Activated CD8-positive, alpha-beta T cell treated with anti-CD3 and anti-CD28 coated beads, Interleukin-2, amount 10 ng/mL, durations not matched to agents 7 days and 5 days (primary cell): ENCODE measurements around the gene TCERG1L. TPM values are rescaled to one million over a fixed set of nuclear protein-coding genes. Genes with fewer than 3 reads are reported as not detected.

Source experiments
- ATAC-seq: fragments of 150-1000 bp; cut with Tn5 transposase; one replicate; pipeline ENCODE4 v1.10.0; 2021; ENCODE audit warnings: moderate library complexity
- CTCF ChIA-PET: fragments of 350-600 bp; sonication (Branson Sonifier 250); formaldehyde crosslinking; loops from one replicate; lab custom pipeline; 2021; ENCODE audit warnings: antibody characterized with exemption; lab: Charles Lee
- POLR2A ChIA-PET: fragments of 350-600 bp; sonication (Branson Sonifier 250); formaldehyde crosslinking; loops from one replicate; lab custom pipeline; 2021; ENCODE audit warnings: antibody characterized with exemption; lab: Charles Lee
- DNase-seq: peaks from one replicate; pipeline ENCODE4 v3.0.0-alpha.2; 2020
- H3K27ac Mint-ChIP-seq: one replicate; pipeline ENCODE4 v1.8.0; 2021; ENCODE audit warnings: mild to moderate bottlenecking, mixed read lengths
- H3K27me3 Mint-ChIP-seq: one replicate; pipeline ENCODE4 v1.8.0; 2021; ENCODE audit warnings: low read depth, mixed read lengths
- H3K36me3 Mint-ChIP-seq: one replicate; pipeline ENCODE4 v1.8.0; 2021; ENCODE audit warnings: low read depth, mixed read lengths
- H3K4me1 Mint-ChIP-seq: one replicate; pipeline ENCODE4 v1.8.0; 2021; ENCODE audit warnings: low read depth, mixed read lengths
- H3K4me3 Mint-ChIP-seq: one replicate; pipeline ENCODE4 v1.8.0; 2021; ENCODE audit warnings: mild to moderate bottlenecking, mixed read lengths
- H3K9me3 Mint-ChIP-seq: one replicate; pipeline ENCODE4 v1.8.0; 2022; ENCODE audit warnings: mixed read lengths; ENCODE audit not compliant: insufficient read depth
- total RNA-seq, 2 experiments: library from RNA; stranded (reverse); gene quantifications; one replicate each; pipeline ENCODE4 v1.2.3, GENCODE V29; 2021

Gene TCERG1L
- total RNA-seq, 2 experiments from 2014 or later = 0.08 TPM; not detected in 1

DNA sequence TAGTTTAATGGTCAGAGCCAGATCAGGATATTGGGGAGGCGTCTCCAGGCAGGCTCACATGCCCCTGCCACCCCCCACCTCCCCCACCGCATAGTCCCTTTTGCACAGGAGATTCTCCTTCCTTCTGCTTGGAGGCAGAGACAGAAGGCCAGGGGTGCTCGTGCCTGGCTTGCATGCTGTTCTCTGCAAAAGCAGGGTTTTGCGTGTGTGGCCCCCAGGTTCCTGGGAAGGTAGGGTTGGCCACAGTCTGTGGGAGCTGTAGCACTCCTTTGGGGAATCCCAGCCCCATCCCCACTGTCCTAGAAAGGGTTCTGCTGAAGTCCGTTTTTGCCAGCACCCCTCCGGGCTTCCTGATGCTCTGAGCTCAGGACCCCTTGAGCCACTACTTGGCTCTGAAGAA, 1.9 kb upstream of the TCERG1L start:
- no peak overlapping the region for H3K4me3 Mint-ChIP-seq
- ATAC-seq (no peak), DNase-seq (no peak)
- H3K4me1 Mint-ChIP-seq = peaks cover 6% of the 10 kb centered on the region
- peaks cover 30% of the 10 kb centered on the region for H3K27me3 Mint-ChIP-seq
- no peak overlapping the region for H3K27ac Mint-ChIP-seq
- no peaks in the 10 kb centered on the region for H3K36me3 Mint-ChIP-seq
- CTCF ChIA-PET = no interaction called here
- H3K9me3 Mint-ChIP-seq = no peaks in the 10 kb centered on the region
- POLR2A ChIA-PET = no interaction called here

GRCh38 chr10:131312478-131312836, 936 bp upstream of the TCERG1L start:
- POLR2A ChIA-PET = no interaction called here
- Mint-ChIP-seq H3K4me1 (peaks cover 6% of the 10 kb centered on the region), H3K4me3 (no peak overlapping the region), H3K27ac (no peak overlapping the region), H3K9me3 (no peaks in the 10 kb centered on the region), H3K27me3 (peaks cover 33% of the 10 kb centered on the region), H3K36me3 (no peaks in the 10 kb centered on the region)
- DNase-seq (no peak), ATAC-seq (peak; percentile 44)
- CTCF ChIA-PET = no interaction called here

- H3K9me3 Mint-ChIP-seq = no peaks in the 10 kb centered on the region
- ATAC-seq = no peak
- ChIA-PET CTCF (no interaction called here), POLR2A (no interaction called here)
- peaks cover 33% of the 10 kb centered on the region for H3K27me3 Mint-ChIP-seq
- no peak overlapping the region for H3K27ac Mint-ChIP-seq
- no peaks in the 10 kb centered on the region for H3K36me3 Mint-ChIP-seq
- H3K4me1 Mint-ChIP-seq = peaks cover 6% of the 10 kb centered on the region
- DNase-seq = no peak
- H3K4me3 Mint-ChIP-seq = no peak overlapping the region
These were observed 190 bp downstream of the TCERG1L start for GRCh38 chr10:131311402-131311660.

DNA sequence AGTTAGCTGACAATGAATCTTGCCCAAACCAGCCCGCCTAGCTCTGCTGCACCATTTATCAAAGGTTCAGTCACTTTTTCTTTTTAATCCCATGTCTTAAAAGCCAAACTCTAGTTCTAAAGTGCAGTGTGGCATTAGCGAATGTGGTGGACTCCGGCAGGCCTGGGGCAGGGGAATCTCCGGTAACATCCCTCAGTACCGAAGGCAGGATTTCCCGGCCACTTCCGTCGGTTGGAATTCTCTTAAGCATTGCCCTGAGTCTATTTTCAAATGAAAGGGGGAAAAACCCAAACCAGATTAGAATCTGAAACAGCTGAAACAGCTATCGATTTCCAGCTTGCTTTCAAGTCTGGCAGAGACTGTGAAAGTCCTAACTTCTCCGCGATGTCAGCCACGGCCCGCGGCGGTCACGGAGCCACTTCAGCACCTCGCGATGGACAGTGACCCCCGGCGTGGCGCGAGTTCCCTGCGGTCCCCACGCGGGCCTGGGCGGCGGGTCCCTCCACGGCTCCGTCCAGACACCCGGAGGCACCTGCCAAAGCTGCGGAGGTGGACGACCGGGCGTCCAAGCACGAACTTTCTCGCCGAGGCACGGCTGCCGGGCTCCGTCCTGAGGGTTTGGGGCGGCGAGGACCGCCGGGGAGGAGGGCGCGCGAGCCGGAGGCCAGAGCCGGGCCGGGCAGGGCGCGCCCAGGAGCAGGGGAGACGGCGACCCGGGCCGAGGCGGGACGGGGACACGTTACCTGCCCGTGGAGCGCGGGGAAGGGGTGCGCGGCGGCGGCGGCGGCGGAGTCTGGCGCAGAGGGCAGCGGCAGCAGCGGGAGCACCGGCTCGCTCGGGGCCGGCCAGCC, 745 bp downstream of the TCERG1L start:
- Mint-ChIP-seq H3K27me3 (peaks cover 32% of the 10 kb centered on the region), H3K4me3 (peak overlapping the region; percentile 18), H3K27ac (no peak overlapping the region), H3K9me3 (no peaks in the 10 kb centered on the region), H3K36me3 (no peaks in the 10 kb centered on the region), H3K4me1 (peaks cover 6% of the 10 kb centered on the region)
- DNase-seq (no peak), ATAC-seq (no peak)
- POLR2A ChIA-PET = no interaction called here
- CTCF ChIA-PET = no interaction called here

DNA sequence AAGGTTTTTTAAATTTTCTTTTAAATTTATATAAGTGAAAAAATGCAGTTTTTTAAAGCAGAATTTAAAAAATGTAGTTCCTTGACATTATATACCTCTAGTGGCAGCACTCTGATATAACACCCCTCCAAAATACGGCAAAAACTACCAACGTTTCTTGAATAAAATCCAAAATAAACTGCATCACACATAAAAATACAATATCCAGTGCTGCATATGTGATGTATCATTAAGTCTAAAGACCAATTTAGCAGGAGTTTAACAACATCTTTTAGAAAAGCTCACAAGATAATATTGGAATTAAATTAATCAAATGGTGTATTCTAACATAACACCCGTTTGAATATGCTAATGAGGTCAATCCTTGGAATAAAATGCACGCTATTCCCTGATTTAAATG, 1.4 kb downstream of the TCERG1L start:
- POLR2A ChIA-PET = no interaction called here
- H3K27ac Mint-ChIP-seq = no peak overlapping the region
- H3K4me3 Mint-ChIP-seq = peak overlapping the region; percentile 18

GRCh38 chr10:131300508-131300907, 11.0 kb downstream of the TCERG1L start:
- Mint-ChIP-seq H3K27ac (no peak overlapping the region), H3K4me3 (no peak overlapping the region), H3K9me3 (peaks cover 9% of the 10 kb centered on the region), H3K36me3 (no peaks in the 10 kb centered on the region), H3K4me1 (no peaks in the 10 kb centered on the region), H3K27me3 (no peaks in the 10 kb centered on the region)
- ATAC-seq (no peak), DNase-seq (no peak)
- ChIA-PET CTCF (no interaction called here), POLR2A (no interaction called here)

More for the DNA sequence above, 1.4 kb downstream of the TCERG1L start:
- Mint-ChIP-seq H3K4me1 (peaks cover 6% of the 10 kb centered on the region), H3K36me3 (no peaks in the 10 kb centered on the region), H3K27me3 (peaks cover 29% of the 10 kb centered on the region), H3K9me3 (no peaks in the 10 kb centered on the region)
- CTCF ChIA-PET = no interaction called here
- DNase-seq (no peak), ATAC-seq (no peak)

- Mint-ChIP-seq H3K27ac (no peak overlapping the region), H3K27me3 (no peaks in the 10 kb centered on the region)
- no peak for ATAC-seq
These were observed 20.7 kb downstream of the TCERG1L start for GRCh38 chr10:131290781-131291180.

DNA sequence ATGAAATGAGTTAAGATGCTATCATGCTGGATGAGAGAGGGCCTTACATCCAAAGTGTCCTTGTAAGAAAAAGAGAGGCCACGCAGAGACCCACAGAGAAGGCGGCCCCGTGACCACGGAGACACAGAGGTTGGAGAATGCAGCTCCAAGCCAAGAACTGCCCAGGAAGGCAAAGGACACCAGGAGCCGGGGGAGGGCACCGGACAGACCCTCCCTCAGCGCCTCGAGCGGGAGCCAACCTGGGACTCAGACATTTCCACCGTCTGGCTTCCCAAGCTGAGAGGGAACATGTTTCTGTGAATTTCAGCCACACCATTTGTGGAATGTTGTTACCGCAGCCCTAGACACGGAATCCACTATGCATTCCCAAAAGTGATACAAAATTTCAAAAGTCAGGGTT, 22.9 kb downstream of the TCERG1L start:
- no peak for ATAC-seq
- no peaks in the 10 kb centered on the region for H3K9me3 Mint-ChIP-seq
- no peak overlapping the region for H3K4me3 Mint-ChIP-seq
- no peaks in the 10 kb centered on the region for H3K36me3 Mint-ChIP-seq
- ChIA-PET POLR2A (no interaction called here), CTCF (no interaction called here)
- no peaks in the 10 kb centered on the region for H3K4me1 Mint-ChIP-seq
- no peak overlapping the region for H3K27ac Mint-ChIP-seq
- DNase-seq = no peak
- no peaks in the 10 kb centered on the region for H3K27me3 Mint-ChIP-seq

More at GRCh38 chr10:131290781-131291180, 20.7 kb downstream of the TCERG1L start:
- CTCF ChIA-PET = no interaction called here
- H3K36me3 Mint-ChIP-seq = no peaks in the 10 kb centered on the region
- H3K4me1 Mint-ChIP-seq = no peaks in the 10 kb centered on the region
- no peaks in the 10 kb centered on the region for H3K9me3 Mint-ChIP-seq
- no peak overlapping the region for H3K4me3 Mint-ChIP-seq
- POLR2A ChIA-PET = no interaction called here
- no peak for DNase-seq

GRCh38 chr10:131282961-131283360, 28.6 kb downstream of the TCERG1L start:
- no peaks in the 10 kb centered on the region for H3K9me3 Mint-ChIP-seq

GRCh38 chr10:131280101-131280500, 31.4 kb downstream of the TCERG1L start:
- Mint-ChIP-seq H3K4me1 (no peaks in the 10 kb centered on the region), H3K9me3 (no peaks in the 10 kb centered on the region), H3K27me3 (no peaks in the 10 kb centered on the region), H3K4me3 (no peak overlapping the region), H3K27ac (no peak overlapping the region), H3K36me3 (no peaks in the 10 kb centered on the region)
- ChIA-PET CTCF (no interaction called here), POLR2A (no interaction called here)
- no peak for ATAC-seq
- no peak for DNase-seq

More at GRCh38 chr10:131282961-131283360, 28.6 kb downstream of the TCERG1L start:
- POLR2A ChIA-PET = no interaction called here
- no peak overlapping the region for H3K27ac Mint-ChIP-seq
- ATAC-seq (no peak), DNase-seq (no peak)
- CTCF ChIA-PET = no interaction called here
- no peak overlapping the region for H3K4me3 Mint-ChIP-seq
- H3K4me1 Mint-ChIP-seq = no peaks in the 10 kb centered on the region
- H3K27me3 Mint-ChIP-seq = no peaks in the 10 kb centered on the region
- H3K36me3 Mint-ChIP-seq = no peaks in the 10 kb centered on the region

DNA sequence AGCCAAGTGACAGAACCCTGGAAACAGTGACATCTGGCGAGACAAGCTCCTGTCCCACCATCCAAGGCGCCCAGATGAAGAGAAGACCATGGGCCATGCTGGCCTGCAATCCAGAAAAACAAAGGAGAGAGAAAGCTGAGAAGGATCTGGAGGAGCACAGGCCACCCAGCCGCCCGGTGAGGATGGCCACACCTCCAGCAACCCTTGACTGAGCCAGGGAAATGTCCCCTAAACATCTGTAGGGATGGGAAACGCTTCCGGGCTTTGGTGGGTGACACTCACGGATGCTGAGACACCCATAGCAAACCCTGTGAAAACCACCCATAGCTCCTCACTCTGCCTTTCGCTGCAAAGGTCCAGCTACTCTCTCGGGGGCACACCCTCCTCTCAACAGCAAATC, 32.0 kb downstream of the TCERG1L start:
- H3K27ac Mint-ChIP-seq = no peak overlapping the region
- H3K4me3 Mint-ChIP-seq = no peak overlapping the region
- no peaks in the 10 kb centered on the region for H3K36me3 Mint-ChIP-seq
- CTCF ChIA-PET = no interaction called here
- DNase-seq (no peak), ATAC-seq (no peak)
- POLR2A ChIA-PET = no interaction called here
- no peaks in the 10 kb centered on the region for H3K9me3 Mint-ChIP-seq
- H3K4me1 Mint-ChIP-seq = no peaks in the 10 kb centered on the region
- H3K27me3 Mint-ChIP-seq = no peaks in the 10 kb centered on the region

GRCh38 chr10:131277969-131278368, 33.6 kb downstream of the TCERG1L start:
- ChIA-PET POLR2A (no interaction called here), CTCF (no interaction called here)
- Mint-ChIP-seq H3K9me3 (no peaks in the 10 kb centered on the region), H3K4me3 (no peak overlapping the region), H3K36me3 (no peaks in the 10 kb centered on the region), H3K4me1 (no peaks in the 10 kb centered on the region), H3K27me3 (no peaks in the 10 kb centered on the region), H3K27ac (no peak overlapping the region)
- DNase-seq (no peak), ATAC-seq (no peak)

- H3K4me3 Mint-ChIP-seq = no peak overlapping the region
- H3K36me3 Mint-ChIP-seq = no peaks in the 10 kb centered on the region
- no peaks in the 10 kb centered on the region for H3K9me3 Mint-ChIP-seq
- ChIA-PET CTCF (no interaction called here), POLR2A (no interaction called here)
- H3K4me1 Mint-ChIP-seq = no peaks in the 10 kb centered on the region
- H3K27me3 Mint-ChIP-seq = no peaks in the 10 kb centered on the region
- no peak for DNase-seq
- no peak overlapping the region for H3K27ac Mint-ChIP-seq
- ATAC-seq = no peak
These were observed 34.2 kb downstream of the TCERG1L start for GRCh38 chr10:131277278-131277677.
